T-cell (primary cell): ENCODE data around the gene KCNQ5. TPM values are rescaled to one million over a fixed set of nuclear protein-coding genes. Genes with fewer than 3 reads are reported as not detected.

Experiments
- ATAC-seq, 4 experiments: fragments of 200-7000 bp in 3 of 4; fragments of 150-1000 bp in 1 of 4; cut with Tn5 transposase; replicated peaks in 1 of 4; 1 replicate in 3 of 4; 2 replicates in 1 of 4; pipeline ENCODE4 v1.10.0; 2021; ENCODE audit warnings: moderate library complexity in 3 of 4, mild to moderate bottlenecking in 2 of 4, moderate number of reproducible peaks in 1 of 4
- CTCF ChIA-PET, 2 donors: fragments of 300-600 bp; sonication (Branson Sonifier 250); formaldehyde crosslinking; loops; one replicate each; lab custom pipeline; 2022; ENCODE audit warnings: antibody characterized with exemption in 2 of 2; lab: Charles Lee
- POLR2A ChIA-PET, 2 donors: fragments of 300-600 bp; sonication (Branson Sonifier 250); formaldehyde crosslinking; loops; one replicate each; lab custom pipeline; 2022; ENCODE audit warnings: antibody characterized with exemption in 2 of 2; lab: Charles Lee
- DNase-seq, 35 experiments: peaks; one replicate each; pipeline versions ENCODE4 v3.0.0 to v3.0.0-alpha.2; 2013 to 2023
- H3K27ac ChIP-seq: one replicate; pipeline ENCODE4 v1.5.1; 2013; ENCODE audit warnings: low read length
- H3K27me3 ChIP-seq, 2 experiments: replicated peaks in 1 of 2; 1 replicate in 1 of 2; 2 replicates in 1 of 2; pipeline versions ENCODE4 v1.6.1 to v1.7.0; 2013; ENCODE audit warnings: low read length in 1 of 2, mixed read lengths in 1 of 2; ENCODE audit not compliant: control insufficient read depth in 2 of 2, insufficient read depth in 2 of 2; ENCODE audit errors: extremely low read depth in 1 of 2
- H3K36me3 ChIP-seq, 2 donors: 1 replicate in 1 of 2; 2 replicates in 1 of 2; pipeline versions ENCODE4 v1.6.1 to v1.7.0; 2013; ENCODE audit warnings: low read length in 1 of 2; ENCODE audit not compliant: control insufficient read depth in 2 of 2, insufficient read depth in 1 of 2; ENCODE audit errors: extremely low read depth in 1 of 2
- H3K4me1 ChIP-seq, 2 experiments: 1 replicate in 1 of 2; 2 replicates in 1 of 2; pipeline versions ENCODE4 v1.6.1 to v1.7.0; 2013; ENCODE audit warnings: low read length in 2 of 2, mixed read lengths in 1 of 2; ENCODE audit not compliant: insufficient read depth in 2 of 2, control insufficient read depth in 1 of 2; ENCODE audit errors: extremely low read depth in 1 of 2
- H3K4me3 ChIP-seq, 2 donors: 1 replicate in 1 of 2; 2 replicates in 1 of 2; pipeline versions ENCODE4 v1.5.1 to v1.7.0; 2013; ENCODE audit warnings: mild to moderate bottlenecking in 2 of 2, low read length in 1 of 2, moderate library complexity in 1 of 2; ENCODE audit not compliant: control insufficient read depth in 1 of 2; ENCODE audit errors: extremely low read depth in 1 of 2
- H3K9me3 ChIP-seq: 2 replicates; pipeline ENCODE4 v1.7.0; 2013
- H3K27ac Mint-ChIP-seq, 2 donors: one replicate each; pipeline ENCODE4 v1.8.0; 2020 to 2021; ENCODE audit warnings: mild to moderate bottlenecking in 2 of 2, mixed read lengths in 2 of 2
- H3K27me3 Mint-ChIP-seq, 2 donors: one replicate each; pipeline ENCODE4 v1.8.0; 2021 to 2022; ENCODE audit warnings: mixed read lengths in 2 of 2
- H3K36me3 Mint-ChIP-seq: one replicate; pipeline ENCODE4 v1.8.0; 2021; ENCODE audit warnings: mixed read lengths
- H3K4me1 Mint-ChIP-seq, 3 donors: one replicate each; pipeline ENCODE4 v1.8.0; 2020 to 2022; ENCODE audit warnings: mixed read lengths in 3 of 3, mild to moderate bottlenecking in 1 of 3
- H3K4me3 Mint-ChIP-seq, 3 donors: one replicate each; pipeline ENCODE4 v1.8.0; 2020 to 2022; ENCODE audit warnings: mild to moderate bottlenecking in 3 of 3, mixed read lengths in 3 of 3, moderate library complexity in 3 of 3
- H3K9me3 Mint-ChIP-seq, 3 donors: one replicate each; pipeline ENCODE4 v1.8.0; 2020 to 2022; ENCODE audit warnings: mixed read lengths in 3 of 3
- WGBS: methylation state at CpG from one replicate; pipeline ENCODE4 v1.1.5; 2013; ENCODE audit warnings: missing lambda C conversion rate; ENCODE audit not compliant: insufficient coverage; 5-methylcytosine and 5-hydroxymethylcytosine counted together
- total RNA-seq, 35 experiments: library from RNA in 6 of 35; stranded (reverse) in 6 of 35; fragments of 120-200 nt in 1 of 35; gene quantifications; one replicate each; pipeline versions ENCODE4 v1.2.1 to v1.2.4 and lab custom pipeline; 2013 to 2026

KCNQ5 gene
- total RNA-seq, 5 donors from 2014 or later (not counting 1 experiment from before 2014, with no cell fraction given): 3.5 to 5.3 (median 4.3) TPM

GRCh38 chr6:72948153-72948552 is 326.3 kb downstream of the KCNQ5 start:
- no peaks in the 10 kb centered on the region for H3K27me3 Mint-ChIP-seq
- no peaks in the 10 kb centered on the region for H3K36me3 ChIP-seq
- DNase-seq (no peak), ATAC-seq (no peak)
- H3K4me3 Mint-ChIP-seq: no peak overlapping the region
- H3K4me3 ChIP-seq: no peak overlapping the region
- H3K27me3 ChIP-seq: no peaks in the 10 kb centered on the region
- no peaks in the 10 kb centered on the region for H3K9me3 Mint-ChIP-seq
- no peak overlapping the region for H3K27ac ChIP-seq
- H3K4me1 ChIP-seq: no peaks in the 10 kb centered on the region
- H3K9me3 ChIP-seq: no peaks in the 10 kb centered on the region
- H3K36me3 Mint-ChIP-seq: no peaks in the 10 kb centered on the region
- no peak overlapping the region for H3K27ac Mint-ChIP-seq
- ChIA-PET POLR2A (no interaction called here), CTCF (no interaction called here)
- no peaks in the 10 kb centered on the region for H3K4me1 Mint-ChIP-seq
- WGBS: no CpG with 5 or more reads among the region's 1 CpG

GRCh38 chr6:72950114-72950860 is 328.4 kb downstream of the KCNQ5 start:
- Mint-ChIP-seq H3K4me1 (peaks cover 0 to 5% (median 2%) of the 10 kb centered on the region in 3 donors), H3K36me3 (no peaks in the 10 kb centered on the region), H3K9me3 (no peaks in the 10 kb centered on the region), H3K4me3 (no peak overlapping the region), H3K27ac (no peak overlapping the region), H3K27me3 (no peaks in the 10 kb centered on the region)
- ATAC-seq (no peak), DNase-seq (no peak)
- 87% methylated on average over 4 of the region's 6 CpGs for WGBS
- Histone ChIP-seq H3K9me3 (no peaks in the 10 kb centered on the region), H3K36me3 (no peaks in the 10 kb centered on the region), H3K4me1 (no peaks in the 10 kb centered on the region), H3K27ac (no peak overlapping the region), H3K4me3 (no peak overlapping the region), H3K27me3 (no peaks in the 10 kb centered on the region)
- ChIA-PET CTCF (interaction anchor here in 1 of 2 donors (0.6 kb wide), 1 partner anchor 8 kb away, joined by 3 read pairs; no protein-coding TSS in a partner anchor), POLR2A (no interaction called here)

- no peaks in the 10 kb centered on the region for H3K27me3 ChIP-seq
- Mint-ChIP-seq H3K9me3 (no peaks in the 10 kb centered on the region), H3K4me1 (peaks cover 0 to 5% (median 2%) of the 10 kb centered on the region in 3 donors), H3K4me3 (no peak overlapping the region), H3K27me3 (no peaks in the 10 kb centered on the region), H3K27ac (no peak overlapping the region), H3K36me3 (no peaks in the 10 kb centered on the region)
- ChIA-PET POLR2A (no interaction called here), CTCF (no interaction called here)
- no peaks in the 10 kb centered on the region for H3K36me3 ChIP-seq
- no peaks in the 10 kb centered on the region for H3K4me1 ChIP-seq
- ATAC-seq: no peak
- H3K4me3 ChIP-seq: no peak overlapping the region
- no peak for DNase-seq
- no peak overlapping the region for H3K27ac ChIP-seq
- no peaks in the 10 kb centered on the region for H3K9me3 ChIP-seq
- WGBS: no CpG with 5 or more reads among the region's 2 CpGs
Observed at GRCh38 chr6:72952808-72953630, 331.2 kb downstream of the KCNQ5 start.

- H3K9me3 Mint-ChIP-seq: no peaks in the 10 kb centered on the region
- no peak overlapping the region for H3K27ac ChIP-seq
- H3K27me3 ChIP-seq: no peaks in the 10 kb centered on the region
- DNase-seq: no peak
- no peak for ATAC-seq
- H3K4me1 Mint-ChIP-seq: peaks cover 0 to 5% (median 2%) of the 10 kb centered on the region in 3 donors
- no peaks in the 10 kb centered on the region for H3K36me3 Mint-ChIP-seq
- H3K27me3 Mint-ChIP-seq: no peaks in the 10 kb centered on the region
- 76% methylated on average over 2 of the region's 3 CpGs for WGBS
- POLR2A ChIA-PET: no interaction called here
- no peak overlapping the region for H3K27ac Mint-ChIP-seq
- H3K4me1 ChIP-seq: no peaks in the 10 kb centered on the region
- CTCF ChIA-PET: no interaction called here
- H3K36me3 ChIP-seq: no peaks in the 10 kb centered on the region
- no peak overlapping the region for H3K4me3 Mint-ChIP-seq
- H3K4me3 ChIP-seq: no peak overlapping the region
- no peaks in the 10 kb centered on the region for H3K9me3 ChIP-seq
Observed at GRCh38 chr6:72953971-72954381, 332.1 kb downstream of the KCNQ5 start.

- Mint-ChIP-seq H3K9me3 (no peaks in the 10 kb centered on the region), H3K4me1 (peaks cover 0 to 5% (median 2%) of the 10 kb centered on the region in 3 donors), H3K27ac (no peak overlapping the region), H3K4me3 (no peak overlapping the region), H3K27me3 (no peaks in the 10 kb centered on the region), H3K36me3 (no peaks in the 10 kb centered on the region)
- Histone ChIP-seq H3K27me3 (no peaks in the 10 kb centered on the region), H3K36me3 (no peaks in the 10 kb centered on the region), H3K9me3 (no peaks in the 10 kb centered on the region), H3K4me1 (no peaks in the 10 kb centered on the region), H3K27ac (no peak overlapping the region), H3K4me3 (no peak overlapping the region)
- no peak for ATAC-seq
- CTCF ChIA-PET: no interaction called here
- 81% methylated on average over 4 of the region's 4 CpGs for WGBS
- POLR2A ChIA-PET: no interaction called here
- no peak for DNase-seq
Observed at GRCh38 chr6:72954716-72955115, 332.9 kb downstream of the KCNQ5 start.

- no peak overlapping the region for H3K4me3 ChIP-seq
- no CpG with 5 or more reads among the region's 2 CpGs for WGBS
Observed at GRCh38 chr6:72955666-72956065, 333.8 kb downstream of the KCNQ5 start.

More at GRCh38 chr6:72955666-72956065, 333.8 kb downstream of the KCNQ5 start:
- Histone ChIP-seq H3K27me3 (no peaks in the 10 kb centered on the region), H3K9me3 (no peaks in the 10 kb centered on the region), H3K27ac (no peak overlapping the region), H3K36me3 (no peaks in the 10 kb centered on the region), H3K4me1 (no peaks in the 10 kb centered on the region)
- ChIA-PET CTCF (no interaction called here), POLR2A (no interaction called here)
- Mint-ChIP-seq H3K36me3 (no peaks in the 10 kb centered on the region), H3K4me1 (peaks cover 0 to 5% (median 2%) of the 10 kb centered on the region in 3 donors), H3K27ac (no peak overlapping the region), H3K27me3 (no peaks in the 10 kb centered on the region), H3K4me3 (no peak overlapping the region), H3K9me3 (no peaks in the 10 kb centered on the region)
- no peak for DNase-seq
- ATAC-seq: no peak
